GM12878 (cell line): ENCODE results near the gene STAT5B. TPM values are rescaled to one million over a fixed set of nuclear protein-coding genes. Genes with fewer than 3 reads are reported as not detected.
A peak's percentile ranks its signal among the peaks of the same experiment; 100 is the strongest.

Source experiments
- ATAC-seq: fragments of 200-7000 bp; cut with Tn5 transposase; 3 replicates; pipeline ENCODE4 v1.9.1; 2020; ENCODE audit warnings: mild to moderate bottlenecking, moderate library complexity
- BruUV-seq: library from RNA; stranded (reverse); fragments of 400-500 nt; replicated peaks from 2 replicates; lab custom pipeline; 2021; lab: Mats Ljungman, UMichigan
- CTCF ChIA-PET: fragments of 300-600 bp; sonication (Branson Sonifier 250); formaldehyde crosslinking; extraction: SDS; loops from one replicate; lab custom pipeline; 2021; ENCODE audit warnings: inconsistent platforms; lab: Yijun Ruan, JAX
- POLR2A ChIA-PET: fragments of 350-600 bp; formaldehyde crosslinking; extraction: SDS; loops from one replicate; lab custom pipeline; 2021; ENCODE audit warnings: inconsistent platforms; lab: Charles Lee
- RAD21 ChIA-PET: fragments of 300-600 bp; sonication (Branson Sonifier 250); formaldehyde crosslinking; loops from one replicate; lab custom pipeline; 2023; ENCODE audit warnings: antibody characterized with exemption; ENCODE audit not compliant: unreplicated experiment; lab: Charles Lee
- SMC1A ChIA-PET: fragments of 300-600 bp; sonication (Branson Sonifier 250); formaldehyde crosslinking; loops from one replicate; lab custom pipeline; 2023; ENCODE audit not compliant: unreplicated experiment, uncharacterized antibody; lab: Charles Lee
- DNase-seq: peaks from one replicate; pipeline ENCODE4 v3.0.0-alpha.2; 2011; ENCODE audit warnings: low read depth, low spot score
- FAIRE-seq: peaks from 3 replicates; lab custom pipeline; 2011; peaks lifted over from hg19 to GRCh38; lab: Jason Lieb, UNC
- H2AFZ ChIP-seq: 2 replicates; pipeline ENCODE4 v1.6.0; 2011; ENCODE audit warnings: low read depth, low read length, control low read depth; ENCODE audit not compliant: control insufficient read depth
- H3K27ac ChIP-seq: 2 replicates; pipeline ENCODE4 v1.5.1; 2011; ENCODE audit warnings: control low read depth; ENCODE audit not compliant: control insufficient read depth, insufficient read depth
- H3K27me3 ChIP-seq, 2 experiments: replicated peaks in 1 of 2; 2 replicates each; pipeline versions ENCODE4 v1.6.0 to v1.6.1; 2011; ENCODE audit warnings: low read length in 1 of 2; ENCODE audit not compliant: control insufficient read depth in 2 of 2, insufficient read depth in 2 of 2
- H3K36me3 ChIP-seq, 2 experiments: 2 replicates each; pipeline ENCODE4 v1.5.1; 2011; ENCODE audit warnings: low read length in 1 of 2; ENCODE audit not compliant: control insufficient read depth in 2 of 2, insufficient read depth in 2 of 2
- H3K4me1 ChIP-seq: 2 replicates; pipeline ENCODE4 v1.6.1; 2011; ENCODE audit warnings: mild to moderate bottlenecking, low read length, moderate library complexity, mixed read lengths; ENCODE audit not compliant: control insufficient read depth, insufficient read depth
- H3K4me2 ChIP-seq: 2 replicates; pipeline ENCODE4 v1.6.0; 2011; ENCODE audit warnings: control low read depth; ENCODE audit not compliant: control insufficient read depth, insufficient read depth
- H3K4me3 ChIP-seq: fragments of 200-600 bp; sonication (generic); 2 replicates; pipeline ENCODE4 v1.5.1; 2016
- H3K79me2 ChIP-seq: 2 replicates; pipeline ENCODE4 v1.6.0; 2011; ENCODE audit warnings: low read length; ENCODE audit not compliant: control insufficient read depth, insufficient read depth
- H3K9ac ChIP-seq: 2 replicates; pipeline ENCODE4 v1.8.0; 2011; ENCODE audit warnings: low read length, control low read depth, mixed read lengths; ENCODE audit not compliant: control insufficient read depth, insufficient read depth
- H3K9me3 ChIP-seq: replicated peaks from 3 replicates; pipeline ENCODE4 v1.5.1; 2011; ENCODE audit warnings: mild to moderate bottlenecking, low read length; ENCODE audit not compliant: control insufficient read depth, insufficient read depth
- H4K20me1 ChIP-seq: 2 replicates; pipeline ENCODE4 v1.6.0; 2011; ENCODE audit not compliant: control insufficient read depth, insufficient read depth
- HDAC6 ChIP-seq: fragments of 200-600 bp; sonication (generic); IDR thresholded peaks from one replicate; pipeline ENCODE4 v1.8.0; 2017; ENCODE audit warnings: antibody characterized with exemption; ENCODE audit not compliant: unreplicated experiment
- NR2C1 ChIP-seq: fragments of 450-650 bp; IDR thresholded peaks from 2 replicates; pipeline ENCODE4 v1.6.1; 2017; ENCODE audit warnings: antibody characterized with exemption, mild to moderate bottlenecking, moderate library complexity
- WRNIP1 ChIP-seq: IDR thresholded peaks from 2 replicates; pipeline ENCODE4 v1.6.1; 2011; ENCODE audit warnings: low read depth, low read length, improper control_type of control experiment, borderline replicate concordance
- WGBS: methylation state at CpG from one replicate; pipeline ENCODE4 v1.1.6; 2016; ENCODE audit warnings: low lambda C conversion rate; ENCODE audit not compliant: insufficient replicate concordance, insufficient coverage; ENCODE audit errors: missing lambda C conversion rate; 5-methylcytosine and 5-hydroxymethylcytosine counted together
- in situ Hi-C: fragments of 300-500 bp; cut with MboI; formaldehyde crosslinking; loops from 9 replicates; pipeline ENCODE4 v1.14.3; 2018; ENCODE audit warnings: mixed read lengths
- intact Hi-C: fragments of 100-400 bp; cut with micrococcal nuclease; formaldehyde crosslinking; loops from one replicate; pipeline ENCODE4 v1.14.2; 2022; ENCODE audit not compliant: unreplicated experiment
- polyA plus RNA-seq, 11 experiments: library from polyadenylated mRNA; depleted of rRNA in 4 of 11; unstranded in 6 of 11; stranded (reverse) in 5 of 11; fragments of >200 nt; fragmentation: Nextera tagmentation in 4 of 11; fragmentation: Illumina TruSeq in 1 of 11; extraction: Ambion mirVana in 4 of 11; extraction: Trizol in 1 of 11; gene quantifications; 1 replicate in 1 of 11; 2 replicates in 10 of 11; pipeline versions ENCODE4 v1.2.1 to v1.2.3, GENCODE V29; 2011 to 2016; ENCODE audit warnings: inconsistent platforms in 2 of 11, missing spikeins in 2 of 11, low read depth in 1 of 11
- total RNA-seq, 4 experiments: library from RNA; depleted of rRNA in 3 of 4; stranded (reverse); fragments of >200 nt in 3 of 4; fragmentation: Illumina TruSeq in 1 of 4; extraction: Trizol in 1 of 4; gene quantifications; 2 replicates each; pipeline versions ENCODE4 v1.2.1 to v1.2.3, GENCODE V29; 2013 to 2021
- TF ChIP-seq, protein P1 (sequence below): fragments of 450-650 bp; conservative IDR thresholded peaks from 2 replicates; pipeline ENCODE4 v1.6.1; 2017; ENCODE audit warnings: mild to moderate bottlenecking, moderate library complexity
- TF ChIP-seq, protein P2 (sequence below): IDR thresholded peaks from 2 replicates; pipeline ENCODE4 v1.6.1; 2012; ENCODE audit warnings: mild to moderate bottlenecking, low read depth, low read length
- TF ChIP-seq, protein P3 (sequence below): fragments of 450-650 bp; formaldehyde crosslinking; IDR thresholded peaks from 2 replicates; pipeline ENCODE4 v1.4.0; 2020; ENCODE audit warnings: mild to moderate bottlenecking, moderate library complexity

The STAT5B gene
- total and polyA plus RNA-seq, 10 of the 15 experiments (the other 5 are each of a cell fraction or from before 2014, with no cell fraction given), result 11.0 to 69.6 (median 46.7) TPM

DNA sequence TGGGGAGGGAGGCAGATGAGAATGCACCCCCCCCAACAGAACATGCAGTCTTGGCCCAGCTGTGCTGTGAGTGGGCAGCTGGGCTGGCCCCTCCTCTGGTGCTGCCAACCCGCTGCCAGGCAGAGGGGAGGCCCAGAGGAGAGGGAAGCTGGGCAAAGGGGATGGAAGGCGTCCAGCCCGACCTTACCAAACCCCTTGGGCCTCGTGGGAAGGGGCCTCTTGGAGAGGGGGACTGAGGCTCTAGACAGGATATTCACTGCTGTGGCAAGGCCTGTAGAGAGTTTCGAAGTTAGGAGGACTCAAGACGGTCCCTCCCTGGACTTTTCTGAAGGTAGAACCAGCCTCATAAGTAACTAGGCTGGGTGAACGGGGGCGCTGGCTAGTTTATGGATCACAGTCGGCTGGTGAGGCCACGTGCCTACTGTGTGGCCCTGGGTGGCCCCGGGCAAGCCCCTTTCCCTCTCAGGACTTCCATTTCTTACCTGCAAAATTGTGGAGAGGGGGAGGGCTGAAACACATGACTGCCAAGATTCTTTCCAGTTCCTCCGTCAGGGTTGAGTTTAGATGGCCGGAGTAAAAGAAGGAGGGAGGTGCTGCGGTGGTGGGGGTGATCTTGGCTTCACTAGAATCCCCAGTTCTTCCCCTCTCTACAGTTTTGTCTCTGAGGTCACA lies 11.2 kb upstream of the STAT5B start (continued):
- TF ChIP-seq, protein P1, sequence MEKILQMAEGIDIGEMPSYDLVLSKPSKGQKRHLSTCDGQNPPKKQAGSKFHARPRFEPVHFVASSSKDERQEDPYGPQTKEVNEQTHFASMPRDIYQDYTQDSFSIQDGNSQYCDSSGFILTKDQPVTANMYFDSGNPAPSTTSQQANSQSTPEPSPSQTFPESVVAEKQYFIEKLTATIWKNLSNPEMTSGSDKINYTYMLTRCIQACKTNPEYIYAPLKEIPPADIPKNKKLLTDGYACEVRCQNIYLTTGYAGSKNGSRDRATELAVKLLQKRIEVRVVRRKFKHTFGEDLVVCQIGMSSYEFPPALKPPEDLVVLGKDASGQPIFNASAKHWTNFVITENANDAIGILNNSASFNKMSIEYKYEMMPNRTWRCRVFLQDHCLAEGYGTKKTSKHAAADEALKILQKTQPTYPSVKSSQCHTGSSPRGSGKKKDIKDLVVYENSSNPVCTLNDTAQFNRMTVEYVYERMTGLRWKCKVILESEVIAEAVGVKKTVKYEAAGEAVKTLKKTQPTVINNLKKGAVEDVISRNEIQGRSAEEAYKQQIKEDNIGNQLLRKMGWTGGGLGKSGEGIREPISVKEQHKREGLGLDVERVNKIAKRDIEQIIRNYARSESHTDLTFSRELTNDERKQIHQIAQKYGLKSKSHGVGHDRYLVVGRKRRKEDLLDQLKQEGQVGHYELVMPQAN, result no peak

DNA sequence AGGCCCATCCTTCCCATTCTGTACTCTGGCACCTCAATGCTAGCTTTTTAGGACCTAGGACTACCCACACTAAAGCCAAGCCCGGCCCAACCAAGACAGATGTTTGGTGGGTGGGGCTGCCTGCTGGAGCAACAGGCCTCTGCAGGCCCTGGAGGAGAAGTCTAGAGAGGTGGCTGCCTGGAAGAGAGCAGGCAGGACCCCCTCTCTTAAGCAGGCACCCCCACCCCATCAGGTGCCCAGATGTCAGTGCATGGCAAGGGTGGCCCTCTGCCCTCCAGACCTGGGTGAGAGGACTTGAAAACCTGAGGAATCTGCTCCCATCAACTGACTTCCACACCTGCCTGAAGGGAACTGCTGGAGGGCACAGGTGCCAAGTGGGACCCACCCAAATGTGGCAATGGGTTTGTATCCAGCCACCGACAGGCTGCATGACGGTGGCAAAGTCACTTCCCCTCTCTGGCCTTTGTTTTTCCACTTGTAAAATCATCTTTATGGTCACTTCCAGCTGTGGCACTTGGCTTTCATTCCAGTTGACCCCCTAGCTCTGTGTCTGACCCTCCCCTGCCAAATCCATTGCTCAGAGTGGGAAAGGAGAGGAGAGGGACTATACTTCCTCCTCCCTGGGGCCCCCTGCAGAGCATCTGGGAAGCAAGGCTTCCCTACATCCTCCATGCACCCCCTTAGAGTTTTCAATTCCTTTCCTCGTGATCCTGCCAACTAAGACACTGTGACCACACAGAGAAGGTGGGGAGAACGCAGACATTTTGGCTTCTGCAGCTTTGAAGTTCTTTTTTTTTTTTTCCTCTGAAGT lies 10.4 kb upstream of the STAT5B start:
- Histone ChIP-seq H2AFZ (no peak overlapping the region; the same call in 1 of the 2 replicates), H3K79me2 (peaks cover 38% of the 10 kb centered on the region), H3K27ac (no peak overlapping the region; the same call in 1 of the 2 replicates), H3K9me3 (no peaks in the 10 kb centered on the region), H3K4me3 (peak overlapping the region; percentile 91), H3K27me3 (no peaks in the 10 kb centered on the region), H3K36me3 (no peaks in the 10 kb centered on the region), H3K4me1 (peaks cover 23% of the 10 kb centered on the region), H4K20me1 (no peaks in the 10 kb centered on the region), H3K4me2 (peak overlapping the region; percentile 88), H3K9ac (peak overlapping the region; percentile 90)
- FAIRE-seq, result no peak
- 16% methylated on average over 5 of the region's 5 CpGs for WGBS
- RAD21 ChIA-PET, result interaction anchor here (1.0 to 4.1 kb wide), 5 partner anchors 18 to 116 kb away, joined by 3 to 21 read pairs (median 3); no protein-coding TSS in a partner anchor
- CTCF ChIA-PET, result interaction anchor here (0.9 to 2.7 kb wide), 6 partner anchors 7 to 116 kb away, joined by 3 to 14 read pairs (median 3); partner anchors contain the start of gene STAT3
- intact Hi-C loops (loop anchor here (5.0 kb wide), 1 partner anchor 104 kb away; the partner anchor contains the start of gene KCNH4), in situ Hi-C loops (no loop called here)
- DNase-seq, result no peak
- SMC1A ChIA-PET, result interaction anchor here (0.9 to 1.5 kb wide), 4 partner anchors 9 to 69 kb away, joined by 3 to 4 read pairs (median 4); no protein-coding TSS in a partner anchor
- no peak for ATAC-seq
- POLR2A ChIA-PET, result interaction anchor here (0.5 to 1.8 kb wide), 7 partner anchors 9 to 611 kb away, joined by 3 to 8 read pairs (median 4); partner anchors contain the start of genes STAT3 and STAT5B
- BruUV-seq, result TSS peak; percentile 73
- TF ChIP-seq, protein P2, sequence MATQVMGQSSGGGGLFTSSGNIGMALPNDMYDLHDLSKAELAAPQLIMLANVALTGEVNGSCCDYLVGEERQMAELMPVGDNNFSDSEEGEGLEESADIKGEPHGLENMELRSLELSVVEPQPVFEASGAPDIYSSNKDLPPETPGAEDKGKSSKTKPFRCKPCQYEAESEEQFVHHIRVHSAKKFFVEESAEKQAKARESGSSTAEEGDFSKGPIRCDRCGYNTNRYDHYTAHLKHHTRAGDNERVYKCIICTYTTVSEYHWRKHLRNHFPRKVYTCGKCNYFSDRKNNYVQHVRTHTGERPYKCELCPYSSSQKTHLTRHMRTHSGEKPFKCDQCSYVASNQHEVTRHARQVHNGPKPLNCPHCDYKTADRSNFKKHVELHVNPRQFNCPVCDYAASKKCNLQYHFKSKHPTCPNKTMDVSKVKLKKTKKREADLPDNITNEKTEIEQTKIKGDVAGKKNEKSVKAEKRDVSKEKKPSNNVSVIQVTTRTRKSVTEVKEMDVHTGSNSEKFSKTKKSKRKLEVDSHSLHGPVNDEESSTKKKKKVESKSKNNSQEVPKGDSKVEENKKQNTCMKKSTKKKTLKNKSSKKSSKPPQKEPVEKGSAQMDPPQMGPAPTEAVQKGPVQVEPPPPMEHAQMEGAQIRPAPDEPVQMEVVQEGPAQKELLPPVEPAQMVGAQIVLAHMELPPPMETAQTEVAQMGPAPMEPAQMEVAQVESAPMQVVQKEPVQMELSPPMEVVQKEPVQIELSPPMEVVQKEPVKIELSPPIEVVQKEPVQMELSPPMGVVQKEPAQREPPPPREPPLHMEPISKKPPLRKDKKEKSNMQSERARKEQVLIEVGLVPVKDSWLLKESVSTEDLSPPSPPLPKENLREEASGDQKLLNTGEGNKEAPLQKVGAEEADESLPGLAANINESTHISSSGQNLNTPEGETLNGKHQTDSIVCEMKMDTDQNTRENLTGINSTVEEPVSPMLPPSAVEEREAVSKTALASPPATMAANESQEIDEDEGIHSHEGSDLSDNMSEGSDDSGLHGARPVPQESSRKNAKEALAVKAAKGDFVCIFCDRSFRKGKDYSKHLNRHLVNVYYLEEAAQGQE, result no peak
- TF ChIP-seq WRNIP1, result no peak
- TF ChIP-seq HDAC6, result no peak
- TF ChIP-seq NR2C1, result no peak
- TF ChIP-seq, protein P3, sequence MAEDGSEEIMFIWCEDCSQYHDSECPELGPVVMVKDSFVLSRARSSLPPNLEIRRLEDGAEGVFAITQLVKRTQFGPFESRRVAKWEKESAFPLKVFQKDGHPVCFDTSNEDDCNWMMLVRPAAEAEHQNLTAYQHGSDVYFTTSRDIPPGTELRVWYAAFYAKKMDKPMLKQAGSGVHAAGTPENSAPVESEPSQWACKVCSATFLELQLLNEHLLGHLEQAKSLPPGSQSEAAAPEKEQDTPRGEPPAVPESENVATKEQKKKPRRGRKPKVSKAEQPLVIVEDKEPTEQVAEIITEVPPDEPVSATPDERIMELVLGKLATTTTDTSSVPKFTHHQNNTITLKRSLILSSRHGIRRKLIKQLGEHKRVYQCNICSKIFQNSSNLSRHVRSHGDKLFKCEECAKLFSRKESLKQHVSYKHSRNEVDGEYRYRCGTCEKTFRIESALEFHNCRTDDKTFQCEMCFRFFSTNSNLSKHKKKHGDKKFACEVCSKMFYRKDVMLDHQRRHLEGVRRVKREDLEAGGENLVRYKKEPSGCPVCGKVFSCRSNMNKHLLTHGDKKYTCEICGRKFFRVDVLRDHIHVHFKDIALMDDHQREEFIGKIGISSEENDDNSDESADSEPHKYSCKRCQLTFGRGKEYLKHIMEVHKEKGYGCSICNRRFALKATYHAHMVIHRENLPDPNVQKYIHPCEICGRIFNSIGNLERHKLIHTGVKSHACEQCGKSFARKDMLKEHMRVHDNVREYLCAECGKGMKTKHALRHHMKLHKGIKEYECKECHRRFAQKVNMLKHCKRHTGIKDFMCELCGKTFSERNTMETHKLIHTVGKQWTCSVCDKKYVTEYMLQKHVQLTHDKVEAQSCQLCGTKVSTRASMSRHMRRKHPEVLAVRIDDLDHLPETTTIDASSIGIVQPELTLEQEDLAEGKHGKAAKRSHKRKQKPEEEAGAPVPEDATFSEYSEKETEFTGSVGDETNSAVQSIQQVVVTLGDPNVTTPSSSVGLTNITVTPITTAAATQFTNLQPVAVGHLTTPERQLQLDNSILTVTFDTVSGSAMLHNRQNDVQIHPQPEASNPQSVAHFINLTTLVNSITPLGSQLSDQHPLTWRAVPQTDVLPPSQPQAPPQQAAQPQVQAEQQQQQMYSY, result no peak
